Upper lobe of left lung (tissue), 4 donors: Measurements from ENCODE around the gene NARF.
"Not testable (repeated sequence)": the region's sequence is repeated elsewhere in the genome, so short reads cannot be mapped to it uniquely, and the experiment has no call there.

ENCODE experiments used
- CTCF ChIP-seq, 6 experiments: fragments of 450-650 bp in 4 of 6; fragments of 200-600 bp in 2 of 6; sonication (generic) in 2 of 6; IDR thresholded peaks; one replicate each; pipeline ENCODE4 v1.5.1; 2016 to 2019; ENCODE audit warnings: antibody characterized with exemption in 6 of 6
- EP300 ChIP-seq, 4 donors: sonication (generic); formaldehyde crosslinking; IDR thresholded peaks; one replicate each; pipeline ENCODE4 v1.5.1; 2017; ENCODE audit warnings: antibody characterized with exemption in 4 of 4, control low read depth in 2 of 4
- POLR2A ChIP-seq, 4 donors: fragments of 450-650 bp; IDR thresholded peaks; one replicate each; pipeline ENCODE4 v1.5.1; 2016 to 2017; ENCODE audit warnings: antibody characterized with exemption in 4 of 4, mild to moderate bottlenecking in 2 of 4
- POLR2AphosphoS5 ChIP-seq, 2 donors: sonication (generic); formaldehyde crosslinking; IDR thresholded peaks; one replicate each; pipeline ENCODE4 v1.5.1; 2017; ENCODE audit warnings: antibody characterized with exemption in 2 of 2

- not testable (repeated sequence) for TF ChIP-seq CTCF, EP300, POLR2A, POLR2AphosphoS5 (IDR thresholded peaks at IDR 0.05)
Observed at GRCh38 chr17:82537228-82537627, 78.7 kb downstream of the NARF start.
